HepG2 (cell line): ENCODE results near the gene KLF12. TPM values are rescaled to one million over a fixed set of nuclear protein-coding genes. Genes with fewer than 3 reads are reported as not detected.

Source experiments
- ATAC-seq: fragments of 200-7000 bp; cut with Tn5 transposase; 3 replicates; pipeline ENCODE4 v1.9.1; 2020; ENCODE audit warnings: mild to moderate bottlenecking, moderate library complexity
- BruUV-seq: library from RNA; stranded (reverse); fragments of 400-500 nt; replicated peaks from 2 replicates; lab custom pipeline; 2021; lab: Mats Ljungman, UMichigan
- CTCF ChIA-PET: fragments of 300-600 bp; formaldehyde crosslinking; extraction: SDS; loops from one replicate; lab custom pipeline; 2021; ENCODE audit warnings: low total read pairs, inconsistent platforms, low intra/inter-chr PET ratio; lab: Yijun Ruan, JAX
- POLR2A ChIA-PET: fragments of 350-600 bp; sonication (Branson Sonifier 250); formaldehyde crosslinking; loops from one replicate; lab custom pipeline; 2020; ENCODE audit warnings: antibody characterized with exemption, inconsistent platforms; lab: Yijun Ruan, JAX
- DNase-seq: peaks from one replicate; pipeline ENCODE4 v3.0.0-alpha.2; 2015; ENCODE audit warnings: low spot score
- FAIRE-seq: peaks from 3 replicates; lab custom pipeline; 2011; peaks lifted over from hg19 to GRCh38; lab: Jason Lieb, UNC
- H2AFZ ChIP-seq: one replicate; pipeline ENCODE4 v1.6.1; 2011; ENCODE audit warnings: low read length, inconsistent platforms
- H3K27ac ChIP-seq: fragments of 300-600 bp; 3 replicates; pipeline ENCODE4 v1.8.0; 2011; ENCODE audit warnings: mixed run types, mild to moderate bottlenecking, mixed read lengths, low read length, inconsistent platforms; ENCODE audit not compliant: insufficient read depth; ENCODE audit errors: extremely low read length
- H3K27me3 ChIP-seq, 2 experiments: fragments of 200-600 bp in 1 of 2; 2 replicates in 1 of 2; 3 replicates in 1 of 2; pipeline versions ENCODE4 v1.6.0 to v1.8.0; 2011; ENCODE audit warnings: low read length in 2 of 2, mild to moderate bottlenecking in 2 of 2, moderate library complexity in 2 of 2, inconsistent platforms in 1 of 2; ENCODE audit not compliant: insufficient read depth in 2 of 2, control insufficient read depth in 1 of 2
- H3K36me3 ChIP-seq, 2 experiments: fragments of 200-600 bp in 1 of 2; replicated peaks in 1 of 2; 2 replicates in 1 of 2; 3 replicates in 1 of 2; pipeline versions ENCODE4 v1.5.1 to v1.8.0; 2011; ENCODE audit warnings: low read length in 2 of 2, inconsistent platforms in 1 of 2; ENCODE audit not compliant: insufficient read depth in 2 of 2, control insufficient read depth in 1 of 2
- H3K4me1 ChIP-seq: 2 replicates; pipeline ENCODE4 v1.5.1; 2012; ENCODE audit warnings: low read length, inconsistent platforms; ENCODE audit not compliant: insufficient read depth
- H3K4me2 ChIP-seq: 2 replicates; pipeline ENCODE4 v1.6.0; 2011; ENCODE audit warnings: low read depth, low read length, inconsistent platforms
- H3K4me3 ChIP-seq, 3 experiments: fragments of 200-600 bp in 1 of 3; sonication (generic), shearing (Covaris generic) in 1 of 3; replicated peaks in 1 of 3; 2 replicates each; pipeline ENCODE4 v1.5.1; 2011 to 2016; ENCODE audit warnings: low read length in 3 of 3, inconsistent platforms in 2 of 3, low read depth in 2 of 3, mild to moderate bottlenecking in 2 of 3, control low read depth in 1 of 3, mixed read lengths in 1 of 3; ENCODE audit not compliant: insufficient read depth in 1 of 3
- H3K79me2 ChIP-seq: one replicate; pipeline ENCODE4 v1.6.1; 2011; ENCODE audit warnings: low read length, inconsistent platforms; ENCODE audit not compliant: insufficient read depth
- H3K9ac ChIP-seq: 2 replicates; pipeline ENCODE4 v1.6.0; 2011; ENCODE audit warnings: mild to moderate bottlenecking, low read depth, low read length, inconsistent platforms; ENCODE audit not compliant: insufficient read depth
- H3K9me3 ChIP-seq: 2 replicates; pipeline ENCODE4 v1.5.1; 2012; ENCODE audit warnings: mild to moderate bottlenecking, low read length
- H4K20me1 ChIP-seq: 2 replicates; pipeline ENCODE4 v1.6.0; 2011; ENCODE audit warnings: inconsistent platforms, mild to moderate bottlenecking, low read length, moderate library complexity; ENCODE audit not compliant: insufficient read depth
- MBNL3 ChIP-seq: fragments of 250-450 bp; sonication (Bioruptor Pico); conservative IDR thresholded peaks from 2 replicates; pipeline ENCODE4 v1.8.0; 2022; ENCODE audit warnings: mild to moderate bottlenecking, inconsistent platforms
- RFXAP ChIP-seq: sonication (generic); formaldehyde crosslinking; IDR thresholded peaks from 2 replicates; pipeline ENCODE4 v1.4.0; 2020; ENCODE audit warnings: missing genetic modification reagents, borderline replicate concordance
- SP1 ChIP-seq, 2 experiments: fragments of 450-650 bp in 1 of 2; sonication (generic) in 1 of 2; formaldehyde crosslinking in 1 of 2; IDR thresholded peaks; 2 replicates each; pipeline versions ENCODE4 v1.4.0 to v1.6.1; 2016 to 2020; ENCODE audit warnings: missing genetic modification reagents in 1 of 2
- U2AF1 ChIP-seq: fragments of 200-400 bp; formaldehyde crosslinking; optimal IDR thresholded peaks from 2 replicates; pipeline ENCODE3; 2017; ENCODE audit warnings: mild to moderate bottlenecking, low read depth, low read length
- ZFP36 ChIP-seq: fragments of 150-350 bp; IDR thresholded peaks from 2 replicates; pipeline ENCODE4 v1.6.1; 2018; ENCODE audit warnings: borderline replicate concordance, low read length, low read depth; ENCODE audit not compliant: partially characterized antibody
- ZNF207 ChIP-seq: fragments of 450-650 bp; IDR thresholded peaks from 2 replicates; pipeline ENCODE4 v1.6.1; 2016; ENCODE audit warnings: antibody characterized with exemption, borderline replicate concordance
- ZNF260 ChIP-seq: sonication (generic); formaldehyde crosslinking; IDR thresholded peaks from 2 replicates; pipeline ENCODE4 v1.4.0; 2020; ENCODE audit warnings: missing genetic modification reagents, low read depth, mild to moderate bottlenecking, borderline replicate concordance
- ZNF446 ChIP-seq: sonication (generic); formaldehyde crosslinking; IDR thresholded peaks from 2 replicates; pipeline ENCODE4 v1.5.0; 2020; ENCODE audit warnings: mild to moderate bottlenecking, missing genetic modification reagents
- ZNF562 ChIP-seq: sonication (generic); formaldehyde crosslinking; IDR thresholded peaks from 2 replicates; pipeline ENCODE4 v1.8.0; 2022; ENCODE audit warnings: missing genetic modification reagents, borderline replicate concordance
- ZNF616 ChIP-seq: sonication (generic); formaldehyde crosslinking; IDR thresholded peaks from 2 replicates; pipeline ENCODE4 v1.5.0; 2020; ENCODE audit warnings: low read depth, mild to moderate bottlenecking, missing genetic modification reagents
- ZNF629 ChIP-seq: sonication (generic); formaldehyde crosslinking; conservative IDR thresholded peaks from 2 replicates; pipeline ENCODE4 v1.5.0; 2020; ENCODE audit warnings: missing genetic modification reagents
- ZNF670 ChIP-seq: sonication (generic); formaldehyde crosslinking; IDR thresholded peaks from 2 replicates; pipeline ENCODE4 v1.8.0; 2022; ENCODE audit warnings: mild to moderate bottlenecking, missing genetic modification reagents, borderline replicate concordance
- ZNF761 ChIP-seq: sonication (generic); formaldehyde crosslinking; conservative IDR thresholded peaks from 2 replicates; pipeline ENCODE4 v1.4.0; 2020; ENCODE audit warnings: mild to moderate bottlenecking, missing genetic modification reagents
- ZNF781 ChIP-seq: sonication (generic); formaldehyde crosslinking; IDR thresholded peaks from 2 replicates; pipeline ENCODE4 v1.5.1; 2020; ENCODE audit warnings: borderline replicate concordance, mild to moderate bottlenecking, missing genetic modification reagents; ENCODE audit errors: not compliant biosample characterization
- WGBS: methylation state at CpG from one replicate; pipeline ENCODE4 v1.1.6; 2017; ENCODE audit warnings: low lambda C conversion rate; 5-methylcytosine and 5-hydroxymethylcytosine counted together
- in situ Hi-C: cut with HindIII; loops from 2 replicates; pipeline ENCODE4 v1.10.0; 2017; ENCODE audit warnings: low pct_unique_long_range_greater_than_20kb; ENCODE audit not compliant: extremely low pct_ligation_motif_present
- intact Hi-C: fragments of 100-400 bp; cut with micrococcal nuclease; formaldehyde crosslinking; loops from one replicate; pipeline ENCODE4 v1.10.0; 2022; ENCODE audit not compliant: unreplicated experiment
- polyA plus RNA-seq, 8 experiments: library from polyadenylated mRNA; depleted of rRNA in 3 of 8; stranded (reverse) in 7 of 8; unstranded in 1 of 8; fragments of >200 nt; fragmentation: Illumina TruSeq in 4 of 8; extraction: Trizol in 4 of 8; gene quantifications; 2 replicates each; pipeline versions ENCODE4 v1.2.1 to v1.2.3, GENCODE V29; 2011 to 2016; ENCODE audit warnings: low read depth in 4 of 8, missing spikeins in 1 of 8, mixed read lengths in 1 of 8; ENCODE audit not compliant: insufficient read depth in 1 of 8
- total RNA-seq, 5 experiments: library from RNA; depleted of rRNA; stranded (reverse); fragments of >200 nt; fragmentation: Illumina TruSeq; extraction: Trizol; gene quantifications; 2 replicates each; pipeline ENCODE4 v1.2.3, GENCODE V29; 2016; ENCODE audit warnings: low read depth in 1 of 5
- TF ChIP-seq, protein P1 (sequence below): sonication (generic); formaldehyde crosslinking; IDR thresholded peaks from 2 replicates; pipeline ENCODE4 v1.8.0; 2023; ENCODE audit warnings: mild to moderate bottlenecking, missing genetic modification reagents
- TF ChIP-seq, protein P2 (sequence below): sonication (generic); formaldehyde crosslinking; IDR thresholded peaks from 2 replicates; pipeline ENCODE4 v1.4.0; 2020; ENCODE audit warnings: mild to moderate bottlenecking, missing genetic modification reagents
- TF ChIP-seq, protein P3 (sequence below): sonication (generic); formaldehyde crosslinking; IDR thresholded peaks from 2 replicates; pipeline ENCODE4 v1.8.1; 2023; ENCODE audit warnings: mild to moderate bottlenecking, missing genetic modification reagents, borderline replicate concordance
- TF ChIP-seq, protein P4 (sequence below): sonication (generic); formaldehyde crosslinking; IDR thresholded peaks from 2 replicates; pipeline ENCODE4 v1.4.0; 2020; ENCODE audit warnings: mild to moderate bottlenecking, missing genetic modification reagents

Gene KLF12
- total and polyA plus RNA-seq, 2 of the 13 experiments (the other 11 are each of a cell fraction or from before 2014, with no cell fraction given), result 0.66 to 1.5 TPM

GRCh38 chr13:74173822-74174221 lies 39.6 kb upstream of the KLF12 start:
- BruUV-seq, result no TSS peak
- WGBS, result 0% methylated on average over 3 of the region's 3 CpGs
- no peak for FAIRE-seq

GRCh38 chr13:74171641-74172040 lies 37.4 kb upstream of the KLF12 start:
- CTCF ChIA-PET, result no interaction called here
- in situ Hi-C loops, result no loop called here
- TF ChIP-seq U2AF1 (no peak), ZFP36 (no peak), RFXAP (CRISPR knock-in tag) (no peak), ZNF781 (CRISPR knock-in tag) (no peak), ZNF562 (CRISPR knock-in tag) (no peak), ZNF670 (no peak), ZNF446 (CRISPR knock-in tag) (no peak), ZNF629 (CRISPR knock-in tag) (no peak)
- TF ChIP-seq, protein P1, sequence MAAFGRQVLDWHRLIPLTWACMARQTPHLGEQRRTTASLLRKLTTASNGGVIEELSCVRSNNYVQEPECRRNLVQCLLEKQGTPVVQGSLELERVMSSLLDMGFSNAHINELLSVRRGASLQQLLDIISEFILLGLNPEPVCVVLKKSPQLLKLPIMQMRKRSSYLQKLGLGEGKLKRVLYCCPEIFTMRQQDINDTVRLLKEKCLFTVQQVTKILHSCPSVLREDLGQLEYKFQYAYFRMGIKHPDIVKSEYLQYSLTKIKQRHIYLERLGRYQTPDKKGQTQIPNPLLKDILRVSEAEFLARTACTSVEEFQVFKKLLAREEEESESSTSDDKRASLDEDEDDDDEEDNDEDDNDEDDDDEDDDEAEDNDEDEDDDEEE (CRISPR knock-in tag), result no peak
- TF ChIP-seq, protein P2, sequence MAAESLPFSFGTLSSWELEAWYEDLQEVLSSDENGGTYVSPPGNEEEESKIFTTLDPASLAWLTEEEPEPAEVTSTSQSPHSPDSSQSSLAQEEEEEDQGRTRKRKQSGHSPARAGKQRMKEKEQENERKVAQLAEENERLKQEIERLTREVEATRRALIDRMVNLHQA, result no peak

More at GRCh38 chr13:74173822-74174221, 39.6 kb upstream of the KLF12 start:
- H3K27me3 ChIP-seq, result no peaks in the 10 kb centered on the region
- no peak overlapping the region for H3K9ac ChIP-seq
- in situ Hi-C loops, result no loop called here
- ATAC-seq (no peak), DNase-seq (no peak)
- POLR2A ChIA-PET, result no interaction called here
- no peaks in the 10 kb centered on the region for H3K9me3 ChIP-seq
- no peaks in the 10 kb centered on the region for H3K36me3 ChIP-seq
- H4K20me1 ChIP-seq, result no peaks in the 10 kb centered on the region
- no peak overlapping the region for H3K4me3 ChIP-seq
- no peak overlapping the region for H3K27ac ChIP-seq
- TF ChIP-seq ZNF761 (CRISPR knock-in tag), result no peak
- TF ChIP-seq, protein P3, sequence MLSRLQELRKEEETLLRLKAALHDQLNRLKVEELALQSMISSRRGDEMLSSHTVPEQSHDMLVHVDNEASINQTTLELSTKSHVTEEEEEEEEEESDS (CRISPR knock-in tag), result no peak
- no peak for TF ChIP-seq ZNF207
- TF ChIP-seq ZNF260 (CRISPR knock-in tag), result no peak
- no peak for TF ChIP-seq ZNF616
- TF ChIP-seq SP1 (IDR thresholded peaks at IDR 0.05), result no peak
- TF ChIP-seq SP1 (CRISPR knock-in tag; IDR thresholded peaks at IDR 0.05), result no peak
- TF ChIP-seq, protein P4, sequence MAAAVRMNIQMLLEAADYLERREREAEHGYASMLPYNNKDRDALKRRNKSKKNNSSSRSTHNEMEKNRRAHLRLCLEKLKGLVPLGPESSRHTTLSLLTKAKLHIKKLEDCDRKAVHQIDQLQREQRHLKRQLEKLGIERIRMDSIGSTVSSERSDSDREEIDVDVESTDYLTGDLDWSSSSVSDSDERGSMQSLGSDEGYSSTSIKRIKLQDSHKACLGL, result no peak
- no peak for TF ChIP-seq MBNL3
- TF ChIP-seq, all 625 proteins: peak for 0
- no peaks in the 10 kb centered on the region for H3K79me2 ChIP-seq
- peaks cover 2% of the 10 kb centered on the region for H3K4me1 ChIP-seq
- H3K4me2 ChIP-seq, result no peak overlapping the region
- intact Hi-C loops, result no loop called here
- CTCF ChIA-PET, result no interaction called here
- H2AFZ ChIP-seq, result no peak overlapping the region

More at GRCh38 chr13:74171641-74172040, 37.4 kb upstream of the KLF12 start:
- POLR2A ChIA-PET, result no interaction called here
- H3K27me3 ChIP-seq, result peaks cover 0 to 2% of the 10 kb centered on the region in 2 experiments; a peak in 1 of 5 replicates
- intact Hi-C loops, result no loop called here
- H3K4me3 ChIP-seq, result no peak overlapping the region
- no peak overlapping the region for H3K4me2 ChIP-seq
- ATAC-seq, result no peak
- H3K36me3 ChIP-seq, result no peaks in the 10 kb centered on the region
- no peak overlapping the region for H3K9ac ChIP-seq
- no peak overlapping the region for H2AFZ ChIP-seq
- no peaks in the 10 kb centered on the region for H3K9me3 ChIP-seq
- no peak for DNase-seq
- no peaks in the 10 kb centered on the region for H4K20me1 ChIP-seq
- no peak overlapping the region for H3K27ac ChIP-seq
- no TSS peak for BruUV-seq
- no peak for FAIRE-seq
- H3K79me2 ChIP-seq, result no peaks in the 10 kb centered on the region
- peaks cover 13% of the 10 kb centered on the region for H3K4me1 ChIP-seq
